Osteocyte (in vitro differentiated cells): Measurements from ENCODE around the gene HSPA1L. TPM values are rescaled to one million over a fixed set of nuclear protein-coding genes. Genes with fewer than 3 reads are reported as not detected.
"Not testable (repeated sequence)": the region's sequence is repeated elsewhere in the genome, so short reads cannot be mapped to it uniquely, and the experiment has no call there.

Experiments
- DNase-seq: peaks from one replicate; pipeline ENCODE4 v3.0.0; 2021; ENCODE audit warnings: mixed read lengths; ENCODE audit not compliant: unreplicated experiment; ENCODE audit errors: extremely low spot score
- H3K27ac Mint-ChIP-seq: one replicate; pipeline ENCODE4 v1.8.0; 2021; ENCODE audit warnings: mild to moderate bottlenecking, mixed read lengths; ENCODE audit not compliant: unreplicated experiment
- H3K27me3 Mint-ChIP-seq: one replicate; pipeline ENCODE4 v1.8.0; 2021; ENCODE audit warnings: mixed read lengths; ENCODE audit not compliant: unreplicated experiment
- H3K36me3 Mint-ChIP-seq: one replicate; pipeline ENCODE4 v1.8.0; 2021; ENCODE audit warnings: mixed read lengths; ENCODE audit not compliant: unreplicated experiment
- H3K4me1 Mint-ChIP-seq: one replicate; pipeline ENCODE4 v1.8.0; 2021; ENCODE audit warnings: mixed read lengths; ENCODE audit not compliant: unreplicated experiment
- H3K4me3 Mint-ChIP-seq: one replicate; pipeline ENCODE4 v1.8.0; 2021; ENCODE audit warnings: mild to moderate bottlenecking, moderate library complexity, mixed read lengths; ENCODE audit not compliant: unreplicated experiment
- H3K9me3 Mint-ChIP-seq: one replicate; pipeline ENCODE4 v1.8.0; 2021; ENCODE audit warnings: mixed read lengths; ENCODE audit not compliant: unreplicated experiment
- CTCF ChIP-seq: fragments of 200-600 bp; sonication (generic); IDR thresholded peaks from 2 replicates; pipeline ENCODE4 v1.5.0; 2021; ENCODE audit warnings: antibody characterized with exemption, mild to moderate bottlenecking, moderate library complexity
- total RNA-seq: library from RNA; stranded (reverse); gene quantifications from 2 replicates; pipeline ENCODE4 v1.2.1, GENCODE V29; 2021

Gene HSPA1L
- total RNA-seq, 1 donor from 2014 or later: 1.7 TPM

- no peak for TF ChIP-seq CTCF
- Mint-ChIP-seq H3K4me3 (no peak overlapping the region), H3K36me3 (no peaks in the 10 kb centered on the region), H3K27ac (no peak overlapping the region), H3K27me3 (no peaks in the 10 kb centered on the region), H3K9me3 (no peaks in the 10 kb centered on the region), H3K4me1 (peaks cover 13% of the 10 kb centered on the region)
- DNase-seq: no peak
Measured at GRCh38 chr6:31813465-31813849, 1.6 kb downstream of the HSPA1L start.

- no peaks in the 10 kb centered on the region for H3K36me3 Mint-ChIP-seq
- no peaks in the 10 kb centered on the region for H3K9me3 Mint-ChIP-seq
- H3K27ac Mint-ChIP-seq: no peak overlapping the region
- TF ChIP-seq CTCF: no peak
- H3K27me3 Mint-ChIP-seq: no peaks in the 10 kb centered on the region
- no peak for DNase-seq
- H3K4me3 Mint-ChIP-seq: no peak overlapping the region
- peaks cover 10% of the 10 kb centered on the region for H3K4me1 Mint-ChIP-seq
Measured at GRCh38 chr6:31811645-31812044, 3.4 kb downstream of the HSPA1L start.

GRCh38 chr6:31808599-31808998, 6.5 kb downstream of the HSPA1L start:
- not testable (repeated sequence) for H3K9me3 Mint-ChIP-seq, H3K36me3 Mint-ChIP-seq, H3K27ac Mint-ChIP-seq, H3K4me3 Mint-ChIP-seq, DNase-seq, H3K27me3 Mint-ChIP-seq
- peaks cover 12% of the 10 kb centered on the region for H3K4me1 Mint-ChIP-seq

- Mint-ChIP-seq H3K4me1 (peaks cover 12% of the 10 kb centered on the region), H3K27me3 (no peaks in the 10 kb centered on the region), H3K27ac (peak within 1 kb of the TSS; percentile 93), H3K9me3 (no peaks in the 10 kb centered on the region), H3K4me3 (peak within 1 kb of the TSS; percentile 86), H3K36me3 (no peaks in the 10 kb centered on the region)
- DNase-seq: peak; percentile 99
- TF ChIP-seq CTCF: no peak
Measured at GRCh38 chr6:31806470-31807272, 8.4 kb downstream of the HSPA1L start, which contains the start of gene LSM2. Gene LSM2, minus strand, starts transcription at chr6:31806966. Its CDS starts 209 bp downstream, at chr6:31806757.

- H3K4me1 Mint-ChIP-seq: peaks cover 12% of the 10 kb centered on the region
- DNase-seq: no peak
- peak overlapping the region; percentile 86 for H3K4me3 Mint-ChIP-seq
- peak overlapping the region; percentile 93 for H3K27ac Mint-ChIP-seq
- no peaks in the 10 kb centered on the region for H3K36me3 Mint-ChIP-seq
- TF ChIP-seq CTCF: no peak
- no peaks in the 10 kb centered on the region for H3K9me3 Mint-ChIP-seq
- no peaks in the 10 kb centered on the region for H3K27me3 Mint-ChIP-seq
Measured at GRCh38 chr6:31805939-31806469, 9.1 kb downstream of the HSPA1L start.

GRCh38 chr6:31801031-31801927, 13.8 kb downstream of the HSPA1L start:
- H3K27me3 Mint-ChIP-seq, H3K27ac Mint-ChIP-seq, H3K4me3 Mint-ChIP-seq, DNase-seq, H3K4me1 Mint-ChIP-seq, H3K9me3 Mint-ChIP-seq, H3K36me3 Mint-ChIP-seq: not testable (repeated sequence)
